DOHH2 (cell line): Measurements from ENCODE around the gene UBTD2.

Source experiments
- H3F3A ChIP-seq: fragments of 200-600 bp; sonication (generic), shearing (Covaris generic); 2 replicates; pipeline ENCODE4 v1.6.0; 2016; ENCODE audit warnings: antibody characterized with exemption, mild to moderate bottlenecking; ENCODE audit not compliant: control insufficient read depth, insufficient read depth
- H3K27ac ChIP-seq: fragments of 200-600 bp; sonication (generic); 2 replicates; pipeline ENCODE4 v1.5.1; 2014; ENCODE audit warnings: low read depth, mild to moderate bottlenecking, low read length, moderate library complexity
- H3K27me3 ChIP-seq: fragments of 200-600 bp; sonication (generic); 2 replicates; pipeline ENCODE4 v1.6.1; 2014; ENCODE audit warnings: mild to moderate bottlenecking, low read length, mixed read lengths; ENCODE audit not compliant: control insufficient read depth
- H3K36me3 ChIP-seq: fragments of 200-600 bp; sonication (generic); 2 replicates; pipeline ENCODE4 v1.6.1; 2014; ENCODE audit warnings: mild to moderate bottlenecking, low read length, moderate library complexity, mixed read lengths; ENCODE audit not compliant: control insufficient read depth
- H3K4me1 ChIP-seq: fragments of 200-600 bp; sonication (generic); 2 replicates; pipeline ENCODE4 v1.6.1; 2014; ENCODE audit warnings: mild to moderate bottlenecking, low read length, mixed read lengths; ENCODE audit not compliant: control insufficient read depth
- H3K4me2 ChIP-seq: fragments of 200-600 bp; sonication (generic); 2 replicates; pipeline ENCODE4 v1.6.0; 2014; ENCODE audit warnings: mild to moderate bottlenecking, low read length, moderate library complexity
- H3K4me3 ChIP-seq: fragments of 200-600 bp; sonication (generic); 2 replicates; pipeline ENCODE4 v1.5.1; 2014; ENCODE audit warnings: mild to moderate bottlenecking, low read length, mixed read lengths
- H3K79me2 ChIP-seq: fragments of 200-600 bp; sonication (generic); 2 replicates; pipeline ENCODE4 v1.6.1; 2014; ENCODE audit warnings: mild to moderate bottlenecking, low read length, mixed read lengths; ENCODE audit not compliant: control insufficient read depth
- H3K9me2 ChIP-seq: fragments of 200-600 bp; sonication (generic); replicated peaks from 2 replicates; pipeline ENCODE4 v1.6.1; 2014; ENCODE audit warnings: mild to moderate bottlenecking, low read length, mixed read lengths; ENCODE audit not compliant: control insufficient read depth
- H3K9me3 ChIP-seq: fragments of 200-600 bp; sonication (generic); 2 replicates; pipeline ENCODE4 v1.6.1; 2014; ENCODE audit warnings: antibody characterized with exemption, low read length, mixed read lengths; ENCODE audit not compliant: control insufficient read depth, insufficient read depth
- H4K20me1 ChIP-seq: fragments of 200-600 bp; sonication (generic); 2 replicates; pipeline ENCODE4 v1.6.0; 2014; ENCODE audit warnings: low read depth, mild to moderate bottlenecking, antibody characterized with exemption, low read length, moderate library complexity; ENCODE audit not compliant: control insufficient read depth, insufficient read depth
- CTCF ChIP-seq: fragments of 200-600 bp; sonication (generic); IDR thresholded peaks from one replicate; pipeline ENCODE4 v1.5.1; 2014; ENCODE audit warnings: antibody characterized with exemption, mild to moderate bottlenecking, low read depth, low read length; ENCODE audit not compliant: poor library complexity, severe bottlenecking
- EZH2phosphoT487 ChIP-seq: fragments of 200-600 bp; sonication (generic); IDR thresholded peaks from 2 replicates; pipeline ENCODE4 v1.6.1; 2017; ENCODE audit warnings: borderline replicate concordance, mild to moderate bottlenecking, antibody characterized with exemption, low read length, moderate library complexity, mixed read lengths

The UBTD2 gene

GRCh38 chr5:172280317-172280716, 3.2 kb downstream of the UBTD2 start:
- H3K36me3 ChIP-seq = peaks cover 36% of the 10 kb centered on the region
- H3K27ac ChIP-seq = no peak overlapping the region
- H3K4me3 ChIP-seq = no peak overlapping the region
- H3K9me3 ChIP-seq = no peaks in the 10 kb centered on the region
- H3K27me3 ChIP-seq = no peaks in the 10 kb centered on the region
- peaks cover 50% of the 10 kb centered on the region for H3K4me1 ChIP-seq
- H3K4me2 ChIP-seq = no peak overlapping the region
- H4K20me1 ChIP-seq = 0 out of 2 replicates have a peak, but pooled peaks cover 6% of the 10 kb centered on the region
- no peaks in the 10 kb centered on the region for H3K9me2 ChIP-seq
- peaks cover 10% of the 10 kb centered on the region for H3F3A ChIP-seq
- TF ChIP-seq EZH2phosphoT487 (no peak), CTCF (no peak)
- H3K79me2 ChIP-seq = peaks cover 81% of the 10 kb centered on the region

GRCh38 chr5:172278356-172278755, 5.2 kb downstream of the UBTD2 start:
- Histone ChIP-seq H3K79me2 (peaks cover 100% of the 10 kb centered on the region), H3K4me3 (no peak overlapping the region), H3K27me3 (no peaks in the 10 kb centered on the region), H3K4me1 (peaks cover 60% of the 10 kb centered on the region), H3F3A (peaks cover 2% of the 10 kb centered on the region; the same call in 1 of the 2 replicates), H3K9me2 (no peaks in the 10 kb centered on the region), H3K9me3 (no peaks in the 10 kb centered on the region), H3K27ac (no peak overlapping the region), H3K4me2 (no peak overlapping the region), H4K20me1 (0 out of 2 replicates have a peak, but pooled peaks cover 6% of the 10 kb centered on the region), H3K36me3 (peaks cover 39% of the 10 kb centered on the region)
- TF ChIP-seq CTCF (no peak), EZH2phosphoT487 (no peak)

GRCh38 chr5:172276214-172276613, 7.3 kb downstream of the UBTD2 start:
- H3K4me3 ChIP-seq = peak overlapping the region; percentile 43; the same call in 1 of the 2 replicates
- peak overlapping the region; percentile 59 for H3K4me2 ChIP-seq

More at GRCh38 chr5:172276214-172276613, 7.3 kb downstream of the UBTD2 start:
- Histone ChIP-seq H3K36me3 (peaks cover 24% of the 10 kb centered on the region), H3K9me3 (no peaks in the 10 kb centered on the region), H3K4me1 (peaks cover 69% of the 10 kb centered on the region), H3K27ac (peak overlapping the region; percentile 54), H3K79me2 (peaks cover 99% of the 10 kb centered on the region), H3K9me2 (no peaks in the 10 kb centered on the region), H4K20me1 (no peaks in the 10 kb centered on the region), H3F3A (peaks cover 2% of the 10 kb centered on the region; the same call in 1 of the 2 replicates), H3K27me3 (no peaks in the 10 kb centered on the region)
- no peak for TF ChIP-seq CTCF
- no peak for TF ChIP-seq EZH2phosphoT487
